ENCODE data around the gene ST6GAL1. TPM values are rescaled to one million over a fixed set of nuclear protein-coding genes. Genes with fewer than 3 reads are reported as not detected.

Gene ST6GAL1
- total and polyA plus RNA-seq, 2 of the 8 experiments (the other 6 are each of a cell fraction or from before 2014, with no cell fraction given): 62.8 to 80.9 TPM

DNA sequence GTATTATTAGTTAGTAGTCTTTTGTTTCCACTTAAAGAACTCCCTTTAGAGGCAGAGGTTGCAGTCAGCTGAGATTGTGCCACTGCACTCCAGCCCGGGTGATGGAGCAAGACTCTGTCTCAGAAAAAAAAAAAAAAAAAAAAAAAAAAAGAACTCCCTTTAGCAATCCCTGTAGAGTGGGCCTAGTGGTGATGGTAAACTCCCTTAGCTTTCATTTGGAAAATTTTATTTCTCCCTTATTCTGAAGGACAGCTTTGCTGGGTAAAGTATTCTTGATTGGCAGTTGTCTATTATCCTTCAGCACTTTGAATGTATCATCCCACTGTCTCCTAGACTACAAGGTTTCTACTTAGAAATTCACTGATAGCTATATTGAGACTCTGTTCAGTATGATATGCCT lies 163.0 kb downstream of the ST6GAL1 start:
- CTCF ChIA-PET (ENCODE audit: partially characterized antibody): interaction anchor here (1.1 to 2.0 kb wide), 3 partner anchors 20 to 46 kb away, joined by 4 to 6 read pairs (median 5); partner anchors contain the start of gene RPL39L
- Histone ChIP-seq H2BK15ac (ENCODE audit: low read length) (no peak overlapping the region), H3K27me3 (replicated peaks in 1 of 4; ENCODE audit: control insufficient read depth in 3 of 4, extremely low read depth in 1 of 4, insufficient read depth in 3 of 4, low read length in 3 of 4) (no peaks in the 10 kb centered on the region), H4K91ac (replicated peaks; ENCODE audit: insufficient read length, low read length) (no peak overlapping the region), H2AK5ac (ENCODE audit: low read depth, low read length) (no peak overlapping the region), H2BK5ac (ENCODE audit: low read depth, low read length) (no peak overlapping the region), H2BK20ac (ENCODE audit: low read length) (no peak overlapping the region), H3K4me1 (replicated peaks in 1 of 4; ENCODE audit: control insufficient read depth in 3 of 4, insufficient read depth in 4 of 4, low read length in 3 of 4) (no peaks in the 10 kb centered on the region), H3K27ac (ENCODE audit: low read depth, low read length) (no peak overlapping the region), H3K9ac (replicated peaks in 1 of 4; ENCODE audit: extremely low read depth in 1 of 4, low read depth in 3 of 4, low read length in 3 of 4) (no peak overlapping the region), H3K14ac (ENCODE audit: insufficient read length) (no peak overlapping the region), H3K9me3 (ENCODE audit: insufficient read depth in 2 of 2, low read depth in 1 of 2, low read length in 1 of 2) (peaks cover 0 to 2% of the 10 kb centered on the region in 2 experiments; a peak in 2 of 4 replicates), H4K20me1 (replicated peaks in 1 of 2; ENCODE audit: control insufficient read depth in 1 of 2, insufficient read depth in 2 of 2, low read length in 2 of 2) (no peaks in the 10 kb centered on the region), H2BK120ac (replicated peaks; ENCODE audit: low read depth, low read length) (no peak overlapping the region), H3K18ac (ENCODE audit: extremely low read depth, low read length) (no peak overlapping the region), H3K4me3 (ENCODE audit: extremely low read depth in 1 of 4, insufficient read depth in 2 of 4, low read depth in 3 of 4, low read length in 4 of 4) (no peak overlapping the region), H3K23me2 (ENCODE audit: low read depth, low read length) (no peaks in the 10 kb centered on the region), H3K56ac (replicated peaks; ENCODE audit: insufficient read length, low read depth, low read length) (no peak overlapping the region), H3K23ac (ENCODE audit: insufficient read length) (no peak overlapping the region), H2AFZ (ENCODE audit: low read length) (no peak overlapping the region), H3K79me1 (ENCODE audit: low read depth, low read length) (no peaks in the 10 kb centered on the region), H4K5ac (ENCODE audit: insufficient read length, low read depth, low read length) (no peak overlapping the region), H4K8ac (ENCODE audit: extremely low read depth, insufficient read depth, low read length) (no peak overlapping the region), H3K79me2 (ENCODE audit: control insufficient read depth in 1 of 2, insufficient read depth in 2 of 2, low read length in 2 of 2) (no peaks in the 10 kb centered on the region; a peak in 1 of 4 replicates), H3K4ac (replicated peaks; ENCODE audit: insufficient read length, low read depth, low read length) (no peak overlapping the region), H3K36me3 (ENCODE audit: control insufficient read depth in 2 of 4, insufficient read depth in 4 of 4, low read length in 3 of 4) (no peaks in the 10 kb centered on the region), H2BK12ac (ENCODE audit: low read depth, low read length) (no peak overlapping the region), H3K4me2 (ENCODE audit: insufficient read depth in 1 of 2, low read depth in 2 of 2, low read length in 2 of 2) (no peak overlapping the region)
- WGBS, 2 experiments (ENCODE audit: extremely low coverage in 1 of 2, insufficient coverage in 1 of 2, insufficient read length in 1 of 2, insufficient replicate concordance in 2 of 2, low coverage in 1 of 2, low lambda C conversion rate in 2 of 2, missing lambda C conversion rate in 1 of 2): 86% methylated on average over 1 of the region's 1 CpG; no CpG with 5 or more reads in 1 of the 2 experiments
- DNase-seq (ENCODE audit: low read depth in 1 of 2, low spot score in 2 of 2) (no peak), FAIRE-seq (no peak)
- POLR2A ChIA-PET (ENCODE audit: partially characterized antibody): no interaction called here
- TF ChIP-seq POLR2AphosphoS5 (IDR thresholded peaks at IDR 0.05; ENCODE audit: low read depth, low read length) (no peak), RXRA (IDR thresholded peaks at IDR 0.05; ENCODE audit: insufficient read depth, low read depth, low read length) (no peak), POU5F1 (IDR thresholded peaks at IDR 0.05; ENCODE audit: low read depth, low read length) (no peak), HDAC6 (IDR thresholded peaks at IDR 0.05; ENCODE audit: low read depth, low read length) (no peak), HDAC2 (IDR thresholded peaks at IDR 0.05; ENCODE audit: borderline replicate concordance in 1 of 2, low read depth in 2 of 2, low read length in 2 of 2) (no peak), ATF2 (IDR thresholded peaks at IDR 0.05; ENCODE audit: low read length) (no peak), FOSL1 (IDR thresholded peaks at IDR 0.05; ENCODE audit: insufficient read depth, low read depth, low read length) (no peak), MAX (IDR thresholded peaks at IDR 0.05) (no peak)
- TF ChIP-seq, protein P1, sequence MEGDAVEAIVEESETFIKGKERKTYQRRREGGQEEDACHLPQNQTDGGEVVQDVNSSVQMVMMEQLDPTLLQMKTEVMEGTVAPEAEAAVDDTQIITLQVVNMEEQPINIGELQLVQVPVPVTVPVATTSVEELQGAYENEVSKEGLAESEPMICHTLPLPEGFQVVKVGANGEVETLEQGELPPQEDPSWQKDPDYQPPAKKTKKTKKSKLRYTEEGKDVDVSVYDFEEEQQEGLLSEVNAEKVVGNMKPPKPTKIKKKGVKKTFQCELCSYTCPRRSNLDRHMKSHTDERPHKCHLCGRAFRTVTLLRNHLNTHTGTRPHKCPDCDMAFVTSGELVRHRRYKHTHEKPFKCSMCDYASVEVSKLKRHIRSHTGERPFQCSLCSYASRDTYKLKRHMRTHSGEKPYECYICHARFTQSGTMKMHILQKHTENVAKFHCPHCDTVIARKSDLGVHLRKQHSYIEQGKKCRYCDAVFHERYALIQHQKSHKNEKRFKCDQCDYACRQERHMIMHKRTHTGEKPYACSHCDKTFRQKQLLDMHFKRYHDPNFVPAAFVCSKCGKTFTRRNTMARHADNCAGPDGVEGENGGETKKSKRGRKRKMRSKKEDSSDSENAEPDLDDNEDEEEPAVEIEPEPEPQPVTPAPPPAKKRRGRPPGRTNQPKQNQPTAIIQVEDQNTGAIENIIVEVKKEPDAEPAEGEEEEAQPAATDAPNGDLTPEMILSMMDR (IDR thresholded peaks at IDR 0.05; ENCODE audit: control extremely low read depth in 1 of 3, insufficient read depth in 1 of 3, low read depth in 1 of 3, low read length in 3 of 3): no peak

Data from H1 (cell line).